Epithelial cell of esophagus (primary cell): ENCODE measurements around the gene SRPK2.

Experiments used
- DNase-seq: peaks from one replicate; pipeline ENCODE4 v3.0.0; 2010; ENCODE audit warnings: low read depth
- H3K4me3 ChIP-seq: 2 replicates; pipeline ENCODE4 v1.5.1; 2011; ENCODE audit warnings: mild to moderate bottlenecking, low read length, control low read depth
- CTCF ChIP-seq: IDR thresholded peaks from 2 replicates; pipeline ENCODE4 v1.5.1; 2011; ENCODE audit warnings: low read depth, mild to moderate bottlenecking, low read length, control low read depth, inconsistent platforms; ENCODE audit not compliant: insufficient read depth; ENCODE audit errors: missing control alignments

The SRPK2 gene

GRCh38 chr7:105389889-105390288 is 1.2 kb upstream of the SRPK2 start:
- no peak for DNase-seq
- no peak overlapping the region for H3K4me3 ChIP-seq
- no peak for TF ChIP-seq CTCF

GRCh38 chr7:105389088-105389650 is 448 bp upstream of the SRPK2 start:
- peak; percentile 51 for DNase-seq
- peak; percentile 20 for TF ChIP-seq CTCF
- H3K4me3 ChIP-seq = peak overlapping the region; percentile 38

- peak overlapping the region; percentile 59 for H3K4me3 ChIP-seq
- no peak for TF ChIP-seq CTCF
- DNase-seq = peak; percentile 65
These were observed 989 bp downstream of the SRPK2 start for GRCh38 chr7:105387508-105388355.

GRCh38 chr7:105377903-105378302 is 10.8 kb downstream of the SRPK2 start:
- H3K4me3 ChIP-seq = no peak overlapping the region
- no peak for DNase-seq
- no peak for TF ChIP-seq CTCF

GRCh38 chr7:105376908-105377533 is 11.7 kb downstream of the SRPK2 start:
- H3K4me3 ChIP-seq = no peak overlapping the region
- no peak for DNase-seq
- TF ChIP-seq CTCF = no peak

- H3K4me3 ChIP-seq = no peak overlapping the region
- TF ChIP-seq CTCF = no peak
- DNase-seq = no peak
These were observed 18.8 kb downstream of the SRPK2 start for GRCh38 chr7:105369944-105370343.
